Measurements from ENCODE around the gene RIPPLY3.
"Not testable (repeated sequence)": the region's sequence is repeated elsewhere in the genome, so short reads cannot be mapped to it uniquely, and the experiment has no call there.

The RIPPLY3 gene

GRCh38 chr21:36981977-36982700 lies 24.4 kb upstream of the RIPPLY3 start:
- DNase-seq = no peak

- peak in 3 of 6 experiments; percentile 31 to 50 (median 46) for DNase-seq
Observed at GRCh38 chr21:36985751-36986594, 20.5 kb upstream of the RIPPLY3 start.

GRCh38 chr21:36987845-36988244 lies 18.7 kb upstream of the RIPPLY3 start:
- DNase-seq = no peak

GRCh38 chr21:36988536-36988935 lies 18.0 kb upstream of the RIPPLY3 start:
- no peak for DNase-seq

GRCh38 chr21:36989199-36989698 lies 17.3 kb upstream of the RIPPLY3 start:
- DNase-seq = peak in 1 of 6 experiments; percentile 21

- peak; percentile 58 to 94 (median 74) for DNase-seq
Observed at GRCh38 chr21:36989699-36990507, 16.6 kb upstream of the RIPPLY3 start.

GRCh38 chr21:36990508-36991205 lies 15.8 kb upstream of the RIPPLY3 start:
- no peak for DNase-seq

- no peak for DNase-seq
Observed at GRCh38 chr21:36992671-36993070, 13.8 kb upstream of the RIPPLY3 start.

- DNase-seq = peak in 3 of 6 experiments; percentile 16 to 33 (median 22)
Observed at GRCh38 chr21:36994501-36995158, 11.9 kb upstream of the RIPPLY3 start.

GRCh38 chr21:36995285-36995684 lies 11.2 kb upstream of the RIPPLY3 start:
- not testable (repeated sequence) for DNase-seq

- no peak for DNase-seq
Observed at GRCh38 chr21:36999131-36999898, 7.2 kb upstream of the RIPPLY3 start.

- no peak for DNase-seq
Observed at GRCh38 chr21:37000381-37000780, 6.1 kb upstream of the RIPPLY3 start.

- no peak for DNase-seq
Observed at GRCh38 chr21:37001441-37001840, 5.1 kb upstream of the RIPPLY3 start.

GRCh38 chr21:37002851-37003250 lies 3.7 kb upstream of the RIPPLY3 start:
- not testable (repeated sequence) for DNase-seq

- not testable (repeated sequence) for DNase-seq
Observed at GRCh38 chr21:37003917-37004316, 2.6 kb upstream of the RIPPLY3 start.

- no peak for DNase-seq
Observed at GRCh38 chr21:37005548-37006485, 685 bp upstream of the RIPPLY3 start.

GRCh38 chr21:37008724-37009123 lies 2.2 kb downstream of the RIPPLY3 start:
- DNase-seq = no peak

GRCh38 chr21:37009740-37010341 lies 3.3 kb downstream of the RIPPLY3 start:
- peak; percentile 40 to 74 (median 66) for DNase-seq

Measured in stimulated activated naive CD4-positive, alpha-beta T cell (primary cell).